Stimulated activated CD8-positive, alpha-beta memory T cell treated with anti-CD3 and anti-CD28 coated beads, Interleukin-7, amount 100 ng/mL, for 48 hours (primary cell): ENCODE measurements around the gene PCDHGA5.
A peak's percentile ranks its signal among the peaks of the same experiment; 100 is the strongest.
"Not testable (repeated sequence)": the region's sequence is repeated elsewhere in the genome, so short reads cannot be mapped to it uniquely, and the experiment has no call there.

ENCODE experiments used
- DNase-seq, 2 donors: peaks; one replicate each; pipeline ENCODE4 v3.0.0-alpha.2; 2020; ENCODE audit warnings: low read depth in 1 of 2; ENCODE audit errors: extremely low read depth in 1 of 2

The PCDHGA5 gene

GRCh38 chr5:141363952-141364660 is at the start of gene PCDHGA5:
Gene PCDHGA5, plus strand, starts transcription at chr5:141364162. Its CDS starts 169 bp downstream, at chr5:141364331.
- DNase-seq, result no peak

GRCh38 chr5:141316963-141317362 is 47.0 kb upstream of the PCDHGA5 start:
- not testable (repeated sequence) for DNase-seq

GRCh38 chr5:141319202-141319601 is 44.8 kb upstream of the PCDHGA5 start:
- no peak for DNase-seq

GRCh38 chr5:141319699-141320098 is 44.3 kb upstream of the PCDHGA5 start:
- no peak for DNase-seq

- peak; percentile 77 to 82 for DNase-seq
These were observed 43.5 kb upstream of the PCDHGA5 start, which contains the start of gene TAF7 for GRCh38 chr5:141320225-141321169. Gene TAF7, minus strand, starts transcription at chr5:141320784. Its CDS starts 740 bp downstream, at chr5:141320044.

GRCh38 chr5:141322261-141322660 is 41.7 kb upstream of the PCDHGA5 start:
- no peak for DNase-seq

- peak; percentile 15 to 42 for DNase-seq
These were observed 37.7 kb upstream of the PCDHGA5 start for GRCh38 chr5:141326088-141326854.

GRCh38 chr5:141328231-141328630 is 35.7 kb upstream of the PCDHGA5 start:
- DNase-seq, result no peak

- DNase-seq, result no peak
These were observed 33.5 kb upstream of the PCDHGA5 start, which contains the start of gene PCDHGA1 for GRCh38 chr5:141330299-141331080. Gene PCDHGA1, plus strand, starts transcription at chr5:141330514.

GRCh38 chr5:141332571-141332970 is 31.4 kb upstream of the PCDHGA5 start:
- not testable (repeated sequence) for DNase-seq

- DNase-seq, result no peak
These were observed 25.2 kb upstream of the PCDHGA5 start, which contains the start of gene PCDHGA2 for GRCh38 chr5:141338538-141339306. Gene PCDHGA2, plus strand, starts transcription at chr5:141338760.

GRCh38 chr5:141340781-141341354 is 23.1 kb upstream of the PCDHGA5 start:
- not testable (repeated sequence) for DNase-seq

- DNase-seq, result no peak
These were observed 21.2 kb upstream of the PCDHGA5 start for GRCh38 chr5:141342773-141343172.

GRCh38 chr5:141343242-141343952 is 20.6 kb upstream of the PCDHGA5 start, which contains the start of gene PCDHGA3:
Gene PCDHGA3, plus strand, starts transcription at chr5:141343829. Its CDS starts 205 bp downstream, at chr5:141344034.
- no peak for DNase-seq

GRCh38 chr5:141343953-141344463 is 20.0 kb upstream of the PCDHGA5 start:
- DNase-seq, result no peak

GRCh38 chr5:141345327-141345726 is 18.6 kb upstream of the PCDHGA5 start:
- DNase-seq, result no peak

- not testable (repeated sequence) for DNase-seq
These were observed 17.9 kb upstream of the PCDHGA5 start for GRCh38 chr5:141346017-141346416.
